Measurements from ENCODE around the gene TYRO3.

GRCh38 chr15:41554343-41554742 lies 4.7 kb upstream of the TYRO3 start:
- TF ChIP-seq, protein P1, sequence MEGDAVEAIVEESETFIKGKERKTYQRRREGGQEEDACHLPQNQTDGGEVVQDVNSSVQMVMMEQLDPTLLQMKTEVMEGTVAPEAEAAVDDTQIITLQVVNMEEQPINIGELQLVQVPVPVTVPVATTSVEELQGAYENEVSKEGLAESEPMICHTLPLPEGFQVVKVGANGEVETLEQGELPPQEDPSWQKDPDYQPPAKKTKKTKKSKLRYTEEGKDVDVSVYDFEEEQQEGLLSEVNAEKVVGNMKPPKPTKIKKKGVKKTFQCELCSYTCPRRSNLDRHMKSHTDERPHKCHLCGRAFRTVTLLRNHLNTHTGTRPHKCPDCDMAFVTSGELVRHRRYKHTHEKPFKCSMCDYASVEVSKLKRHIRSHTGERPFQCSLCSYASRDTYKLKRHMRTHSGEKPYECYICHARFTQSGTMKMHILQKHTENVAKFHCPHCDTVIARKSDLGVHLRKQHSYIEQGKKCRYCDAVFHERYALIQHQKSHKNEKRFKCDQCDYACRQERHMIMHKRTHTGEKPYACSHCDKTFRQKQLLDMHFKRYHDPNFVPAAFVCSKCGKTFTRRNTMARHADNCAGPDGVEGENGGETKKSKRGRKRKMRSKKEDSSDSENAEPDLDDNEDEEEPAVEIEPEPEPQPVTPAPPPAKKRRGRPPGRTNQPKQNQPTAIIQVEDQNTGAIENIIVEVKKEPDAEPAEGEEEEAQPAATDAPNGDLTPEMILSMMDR (IDR thresholded peaks at IDR 0.05): no peak
- TF ChIP-seq POLR2A (IDR thresholded peaks at IDR 0.05): no peak

All from heart left ventricle (tissue), 13 donors.